SH-SY5Y (cell line): ENCODE data around the gene TENM4.

ENCODE experiments used
- GATA2 ChIP-seq: IDR thresholded peaks from 2 replicates; pipeline ENCODE4 v1.6.1; 2011; ENCODE audit warnings: mild to moderate bottlenecking, low read depth, low read length
- GATA3 ChIP-seq: IDR thresholded peaks from 2 replicates; pipeline ENCODE4 v1.6.1; 2011; ENCODE audit warnings: low read depth, mild to moderate bottlenecking, low read length, moderate library complexity

Gene TENM4

GRCh38 chr11:79025097-79025496, 415.7 kb downstream of the TENM4 start:
- TF ChIP-seq GATA3, result no peak
- no peak for TF ChIP-seq GATA2

DNA sequence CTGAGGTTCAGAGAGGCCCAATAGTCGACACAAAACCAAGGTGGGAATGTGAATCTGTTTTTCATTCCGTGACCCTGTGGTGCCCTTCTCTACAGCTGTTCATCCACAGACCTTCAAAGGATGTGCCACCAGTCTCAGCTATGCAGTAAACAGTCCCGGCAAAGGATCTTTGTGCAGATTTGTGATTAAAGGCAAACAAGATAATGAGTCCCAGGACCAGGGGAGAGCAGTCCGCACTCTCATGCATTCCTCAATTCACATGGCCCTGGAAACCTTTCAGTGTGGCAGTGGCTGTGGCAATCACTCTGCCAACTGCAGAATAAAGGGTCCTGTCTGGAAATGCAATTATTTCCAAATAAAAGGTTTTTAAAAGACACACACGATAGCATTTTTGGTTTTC, 418.6 kb downstream of the TENM4 start:
- no peak for TF ChIP-seq GATA3
- TF ChIP-seq GATA2, result no peak

- TF ChIP-seq GATA3, result no peak
These were observed 419.2 kb downstream of the TENM4 start for GRCh38 chr11:79021601-79022000.

DNA sequence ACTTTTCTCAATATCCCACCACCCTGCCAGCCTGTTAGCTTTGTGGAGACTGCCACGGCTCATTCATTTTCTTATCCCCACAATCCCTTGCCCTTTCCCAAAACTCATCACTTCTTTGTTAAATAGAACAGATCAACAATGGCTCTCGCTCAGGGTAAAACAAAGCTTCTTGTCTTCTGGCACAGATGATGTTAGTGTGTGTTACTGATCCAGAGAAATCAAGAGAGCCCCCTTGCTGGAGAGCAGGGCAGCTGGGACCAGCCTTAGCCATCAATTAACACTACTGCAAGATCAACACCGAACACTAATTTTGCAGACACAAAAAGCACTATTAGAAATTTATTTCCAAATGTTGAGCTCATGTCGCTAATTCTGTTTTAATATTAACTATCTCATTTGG, 420.9 kb downstream of the TENM4 start:
- no peak for TF ChIP-seq GATA3
- TF ChIP-seq GATA2, result no peak

DNA sequence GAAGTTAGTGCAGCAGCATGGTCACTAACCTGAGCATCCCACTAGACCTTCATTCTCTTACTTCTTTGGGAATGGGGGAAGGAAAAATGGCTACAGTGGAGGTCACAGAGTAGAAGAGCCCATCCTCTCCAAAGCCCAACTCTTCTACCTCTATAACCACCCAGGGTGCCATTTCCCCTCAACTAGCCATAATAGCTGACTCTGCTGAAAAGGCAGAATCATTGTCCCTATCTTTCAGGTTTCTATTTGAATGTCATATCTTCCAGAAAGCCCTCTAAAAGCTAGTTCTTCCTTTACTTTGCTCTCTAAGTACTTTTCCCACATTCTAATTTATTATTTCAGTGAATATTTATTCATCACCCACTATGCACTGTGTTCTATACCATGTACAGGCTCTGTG, 421.6 kb downstream of the TENM4 start:
- TF ChIP-seq GATA2 (no peak), GATA3 (no peak)

DNA sequence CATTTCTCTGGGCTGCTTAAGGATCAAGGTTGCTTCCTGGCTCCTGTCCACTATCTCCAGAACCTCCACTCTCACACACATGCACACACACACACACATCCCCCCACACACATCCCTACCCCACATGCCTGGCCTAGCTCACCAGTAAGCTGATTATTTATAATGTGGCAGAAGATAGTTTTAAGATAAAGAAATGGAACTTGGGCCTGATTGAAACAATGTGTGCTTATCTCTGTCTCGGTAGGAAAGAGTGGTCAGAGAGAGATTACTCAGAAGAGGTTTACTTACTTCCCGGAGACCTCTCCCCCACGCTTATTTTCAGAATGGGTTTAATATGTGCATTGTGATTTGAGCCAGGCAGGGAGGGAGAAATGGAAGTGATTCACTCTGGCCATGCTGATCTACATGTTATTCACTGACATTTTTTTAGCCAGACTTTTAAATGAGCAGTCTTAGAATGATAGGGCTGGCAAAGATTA, 422.4 kb downstream of the TENM4 start:
- TF ChIP-seq GATA2, result peak; percentile 92
- peak; percentile 95 for TF ChIP-seq GATA3

DNA sequence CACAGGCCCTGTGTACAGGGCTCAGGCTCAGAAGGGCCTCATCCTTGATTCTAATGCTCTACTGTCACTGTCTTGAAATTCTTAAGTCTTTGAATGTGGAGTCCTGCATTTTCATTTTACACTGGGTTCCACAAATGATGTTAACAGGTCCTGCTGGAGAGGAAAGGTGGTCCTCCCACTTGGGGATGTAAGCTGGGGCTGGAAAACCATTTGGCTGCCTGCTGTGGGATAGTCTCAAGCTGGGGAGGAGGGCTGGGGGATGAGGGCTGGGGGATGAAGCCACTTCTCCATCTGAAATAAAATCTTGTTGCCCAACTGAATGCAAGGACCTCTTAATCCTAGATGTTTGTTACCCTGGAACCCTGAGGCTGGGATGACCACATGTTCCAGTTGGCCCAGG, 423.0 kb downstream of the TENM4 start:
- no peak for TF ChIP-seq GATA3

- TF ChIP-seq GATA3, result no peak
- no peak for TF ChIP-seq GATA2
These were observed 427.3 kb downstream of the TENM4 start for GRCh38 chr11:79013509-79013908.

- no peak for TF ChIP-seq GATA3
- TF ChIP-seq GATA2, result no peak
These were observed 429.5 kb downstream of the TENM4 start for GRCh38 chr11:79011357-79011756.

- TF ChIP-seq GATA2, result no peak
- no peak for TF ChIP-seq GATA3
These were observed 432.9 kb downstream of the TENM4 start for GRCh38 chr11:79007771-79008402.

DNA sequence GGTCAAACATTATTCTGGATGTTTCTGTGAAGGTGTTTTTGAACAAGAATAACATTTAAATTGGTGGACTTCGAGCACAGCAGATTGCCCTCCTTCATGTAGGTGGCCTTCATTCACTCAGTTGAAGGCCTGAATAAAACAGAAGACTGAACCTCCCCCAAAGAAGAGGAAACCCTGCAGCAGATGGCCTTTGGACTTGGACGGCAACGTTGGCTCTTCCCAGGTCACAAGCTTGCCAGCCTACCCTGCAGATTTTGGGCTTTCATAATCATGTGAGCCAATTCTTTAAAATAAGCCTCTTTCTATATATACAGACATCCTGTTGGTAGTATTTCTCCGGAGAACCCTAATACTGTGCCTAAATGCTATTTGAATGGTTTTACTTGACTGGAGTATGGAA, 434.0 kb downstream of the TENM4 start:
- TF ChIP-seq GATA3 (no peak), GATA2 (no peak)

GRCh38 chr11:78996007-78996406, 444.8 kb downstream of the TENM4 start:
- TF ChIP-seq GATA2 (no peak), GATA3 (no peak)

DNA sequence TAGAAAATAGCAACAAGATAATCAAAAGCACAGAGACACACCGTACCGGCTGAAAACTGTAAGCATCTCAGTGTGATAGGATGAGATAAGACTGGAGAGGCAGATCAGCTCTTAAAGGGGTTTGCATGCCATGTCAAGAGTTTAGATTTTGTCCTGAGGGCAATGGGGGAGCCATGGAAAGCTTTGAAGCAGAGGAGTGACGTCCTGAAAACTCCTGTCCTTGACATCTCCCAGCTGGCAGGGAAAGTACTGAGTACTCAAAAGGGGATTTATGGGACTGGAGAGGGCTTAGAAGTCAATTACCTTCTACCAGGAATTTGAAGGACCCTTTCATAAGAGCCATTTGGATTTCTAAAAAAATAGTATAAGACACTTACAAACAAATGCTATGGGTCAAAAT, 445.7 kb downstream of the TENM4 start:
- TF ChIP-seq GATA2, result no peak
- TF ChIP-seq GATA3, result no peak

DNA sequence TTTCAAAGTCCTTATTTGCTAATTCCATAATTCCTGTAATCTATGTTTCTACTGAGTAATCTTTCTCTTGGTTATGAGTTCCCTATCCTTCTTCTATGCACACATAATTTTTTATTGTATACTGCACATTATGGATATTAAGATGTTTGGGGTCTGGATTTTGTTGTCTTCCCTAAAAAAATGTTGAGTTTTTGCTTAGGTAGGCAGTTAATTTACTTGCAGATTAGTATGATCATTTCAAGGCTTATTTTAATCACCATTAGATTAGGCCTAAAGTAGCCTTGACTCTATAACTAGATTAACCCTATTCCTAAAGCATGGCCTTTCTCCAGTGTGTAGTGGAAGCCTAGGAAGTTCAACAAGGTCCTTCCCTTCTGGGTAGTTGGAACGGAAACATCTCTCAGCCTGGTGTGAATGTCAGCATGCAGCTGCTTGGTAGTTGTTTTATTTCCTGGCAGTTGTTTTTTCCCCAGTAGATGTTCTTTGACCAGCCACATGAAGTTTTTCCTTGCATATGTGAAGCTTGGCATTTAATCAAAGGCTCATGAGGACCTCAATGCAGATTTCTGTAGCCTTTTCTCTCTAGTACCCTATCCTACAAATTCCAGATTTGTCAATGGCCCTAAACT, 446.9 kb downstream of the TENM4 start:
- TF ChIP-seq GATA2 (no peak), GATA3 (no peak)

- TF ChIP-seq GATA3 (no peak), GATA2 (no peak)
These were observed 449.1 kb downstream of the TENM4 start for GRCh38 chr11:78991681-78992080.
